IPS-15b (cell line): ENCODE results near the gene ZFP92.

Experiments used
- H3K27me3 ChIP-seq: one replicate; pipeline ENCODE4 v1.6.1; 2013; ENCODE audit warnings: low read length; ENCODE audit not compliant: control insufficient read depth, insufficient read depth
- H3K36me3 ChIP-seq: one replicate; pipeline ENCODE4 v1.6.1; 2013; ENCODE audit warnings: low read length; ENCODE audit not compliant: control insufficient read depth, insufficient read depth
- H3K4me1 ChIP-seq: one replicate; pipeline ENCODE4 v1.6.1; 2013; ENCODE audit warnings: mild to moderate bottlenecking, low read length; ENCODE audit not compliant: control insufficient read depth, insufficient read depth
- H3K4me3 ChIP-seq: one replicate; pipeline ENCODE4 v1.5.1; 2013; ENCODE audit warnings: low read depth, low read length
- H3K9ac ChIP-seq: one replicate; pipeline ENCODE4 v1.6.1; 2013; ENCODE audit warnings: low read depth, mild to moderate bottlenecking, low read length
- H3K9me3 ChIP-seq: one replicate; pipeline ENCODE4 v1.6.1; 2013; ENCODE audit warnings: mild to moderate bottlenecking, low read length; ENCODE audit not compliant: control insufficient read depth, insufficient read depth

Gene ZFP92

DNA sequence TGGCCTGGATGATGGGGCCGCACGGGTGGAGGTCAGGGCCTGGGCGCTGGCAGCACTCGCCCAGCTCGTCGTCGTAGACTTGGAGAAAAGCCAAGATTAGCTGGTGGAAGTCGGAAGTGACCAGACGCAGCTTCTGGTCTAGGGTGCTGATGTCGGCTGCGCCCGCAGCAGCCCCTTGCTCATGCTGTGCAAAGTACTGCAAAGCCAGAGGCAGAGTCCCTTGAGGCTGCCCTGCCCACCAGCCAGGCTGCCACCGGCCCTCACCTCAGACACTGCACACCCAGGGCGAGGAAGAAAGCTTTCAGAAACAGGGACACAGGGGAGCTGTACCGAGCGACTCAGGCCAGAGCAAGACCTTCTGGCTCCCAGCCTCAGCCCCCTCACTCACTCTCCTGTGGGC lies 44.3 kb downstream of the ZFP92 start:
- Histone ChIP-seq H3K9ac (no peak overlapping the region), H3K4me3 (no peak overlapping the region), H3K36me3 (peaks cover 6% of the 10 kb centered on the region), H3K27me3 (no peaks in the 10 kb centered on the region), H3K4me1 (no peaks in the 10 kb centered on the region), H3K9me3 (no peaks in the 10 kb centered on the region)

DNA sequence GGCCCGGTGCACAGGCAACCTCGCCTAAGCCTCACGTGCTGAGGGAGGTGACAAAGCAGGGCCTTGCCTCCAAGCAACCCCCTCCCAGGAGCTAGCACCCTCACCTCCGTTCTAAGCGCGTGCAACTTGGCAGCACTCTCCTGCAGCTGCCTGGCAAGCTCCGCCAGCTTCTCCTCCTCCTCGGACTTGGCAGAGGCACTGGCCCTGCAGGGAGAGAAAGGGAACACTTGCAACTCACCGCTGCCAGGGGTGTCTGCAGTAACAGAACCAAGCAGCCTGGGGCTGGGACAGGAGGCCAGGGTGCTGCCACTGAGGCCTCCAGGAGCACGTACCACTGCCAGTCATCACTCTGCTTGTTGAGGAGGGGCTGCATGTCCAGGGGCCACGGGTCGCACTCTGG lies 44.9 kb downstream of the ZFP92 start:
- H3K27me3 ChIP-seq, result no peaks in the 10 kb centered on the region
- no peak overlapping the region for H3K4me3 ChIP-seq
- no peaks in the 10 kb centered on the region for H3K4me1 ChIP-seq
- H3K36me3 ChIP-seq, result peaks cover 6% of the 10 kb centered on the region
- no peaks in the 10 kb centered on the region for H3K9me3 ChIP-seq
- no peak overlapping the region for H3K9ac ChIP-seq

DNA sequence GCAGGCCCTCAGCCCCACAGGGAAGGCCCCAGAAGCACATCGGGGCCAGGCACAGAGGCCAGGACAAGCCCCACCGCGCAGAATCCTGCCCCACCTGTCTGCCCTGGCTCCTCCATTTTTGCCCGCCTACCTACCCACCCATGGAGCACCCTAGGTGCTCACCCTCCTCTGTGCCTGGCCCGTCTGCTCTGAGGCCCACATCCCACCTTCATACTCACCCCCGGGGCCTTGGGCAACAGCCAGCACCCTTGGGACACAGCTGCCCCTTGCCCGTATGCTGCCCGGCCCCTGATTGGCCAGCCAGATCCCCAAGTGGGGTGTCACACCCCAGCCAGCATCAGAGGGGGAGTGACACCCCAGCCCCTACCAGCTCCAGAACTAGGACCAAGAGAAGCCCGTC lies 45.4 kb downstream of the ZFP92 start:
- H3K27me3 ChIP-seq, result no peaks in the 10 kb centered on the region
- no peaks in the 10 kb centered on the region for H3K4me1 ChIP-seq
- peaks cover 6% of the 10 kb centered on the region for H3K36me3 ChIP-seq
- no peaks in the 10 kb centered on the region for H3K9me3 ChIP-seq
- H3K9ac ChIP-seq, result no peak overlapping the region
- no peak overlapping the region for H3K4me3 ChIP-seq

DNA sequence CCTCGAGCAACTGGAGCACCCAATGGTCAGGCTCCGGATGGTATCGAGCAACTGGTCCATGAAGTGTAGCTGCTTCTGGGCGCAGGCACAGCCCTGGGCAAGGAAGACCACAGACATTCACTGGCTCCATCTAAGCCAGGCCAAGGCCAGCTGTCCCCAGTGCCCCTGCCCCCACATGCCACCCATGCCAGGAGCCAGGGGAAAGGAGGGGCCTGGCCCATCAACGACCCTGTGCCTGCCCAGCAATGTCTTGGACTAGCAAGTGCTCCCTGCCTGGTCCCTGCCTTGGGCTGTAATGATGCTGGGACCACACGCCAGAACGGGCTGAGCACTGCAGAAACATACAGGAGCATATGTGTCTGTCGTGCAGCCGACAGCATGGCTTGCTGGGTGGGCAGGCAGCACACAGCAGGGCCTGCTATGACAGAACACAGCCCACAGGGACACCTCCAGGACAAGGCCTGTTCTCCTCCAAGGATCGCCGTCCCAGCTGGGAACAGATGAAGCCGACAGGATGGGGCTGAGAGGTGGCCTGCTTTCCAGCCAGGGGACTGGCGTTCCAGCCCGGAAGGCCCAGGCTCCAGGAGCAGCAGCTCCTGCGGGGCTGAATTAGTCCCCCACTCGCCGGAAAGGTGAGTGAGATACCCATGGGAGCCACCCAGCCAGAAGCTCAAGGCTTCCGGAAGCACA lies 46.0 kb downstream of the ZFP92 start:
- H3K9me3 ChIP-seq, result no peaks in the 10 kb centered on the region
- H3K36me3 ChIP-seq, result peaks cover 8% of the 10 kb centered on the region
- H3K9ac ChIP-seq, result no peak overlapping the region
- no peak overlapping the region for H3K4me3 ChIP-seq
- no peaks in the 10 kb centered on the region for H3K4me1 ChIP-seq
- no peaks in the 10 kb centered on the region for H3K27me3 ChIP-seq

DNA sequence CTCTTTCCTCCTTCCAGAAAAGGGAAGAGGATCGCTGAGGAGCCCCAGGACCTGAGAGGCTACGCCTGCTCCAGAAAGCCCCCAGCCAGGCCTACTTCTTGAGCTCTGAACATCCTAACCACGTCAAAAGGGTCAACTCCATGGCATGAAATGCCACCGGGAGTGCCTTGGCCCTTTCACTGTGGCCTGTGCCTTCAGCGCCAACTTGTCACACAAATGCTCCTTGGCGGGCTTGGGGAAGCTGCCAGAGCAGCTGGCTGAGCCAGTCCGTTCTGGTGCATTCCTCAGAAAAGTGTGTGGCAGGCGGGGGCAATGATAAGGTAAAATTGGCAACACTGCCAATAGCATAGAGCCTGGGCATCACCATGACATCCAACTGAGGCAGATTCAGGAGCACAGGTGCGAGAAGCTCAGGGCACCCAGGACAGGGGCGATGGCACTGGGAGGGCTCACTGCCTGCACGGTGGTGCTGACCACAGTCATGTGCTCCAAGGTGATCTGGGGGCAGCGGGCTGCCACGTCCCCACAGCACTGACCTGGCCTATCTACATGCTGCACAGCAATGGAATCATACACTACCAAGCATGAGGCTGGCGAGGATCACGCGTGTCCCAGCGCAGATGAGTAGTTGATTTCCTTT lies 46.7 kb downstream of the ZFP92 start:
- Histone ChIP-seq H3K9ac (no peak overlapping the region), H3K27me3 (no peaks in the 10 kb centered on the region), H3K9me3 (no peaks in the 10 kb centered on the region), H3K36me3 (peaks cover 13% of the 10 kb centered on the region), H3K4me1 (no peaks in the 10 kb centered on the region), H3K4me3 (no peak overlapping the region)

DNA sequence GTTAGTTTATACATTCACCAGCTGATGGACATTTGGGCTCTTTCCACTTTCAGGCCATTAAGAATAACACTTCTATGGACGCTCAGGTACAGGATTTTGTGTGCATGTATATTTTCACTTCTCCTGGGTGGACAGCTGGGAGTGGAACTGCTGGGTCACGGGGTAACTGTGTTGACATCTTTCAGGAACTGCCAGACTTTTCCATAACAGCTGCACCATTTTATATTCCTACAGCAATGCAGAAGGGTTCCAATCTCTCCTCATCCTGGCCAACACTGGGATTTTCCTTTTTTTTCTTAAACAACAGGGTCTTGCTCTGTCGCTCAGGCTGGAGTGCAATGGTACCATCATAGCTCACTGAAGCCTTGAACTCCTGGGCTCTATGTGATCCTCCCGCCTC lies 47.2 kb downstream of the ZFP92 start:
- Histone ChIP-seq H3K4me3 (no peak overlapping the region), H3K4me1 (no peaks in the 10 kb centered on the region), H3K9me3 (no peaks in the 10 kb centered on the region), H3K36me3 (peaks cover 17% of the 10 kb centered on the region), H3K27me3 (no peaks in the 10 kb centered on the region), H3K9ac (no peak overlapping the region)

DNA sequence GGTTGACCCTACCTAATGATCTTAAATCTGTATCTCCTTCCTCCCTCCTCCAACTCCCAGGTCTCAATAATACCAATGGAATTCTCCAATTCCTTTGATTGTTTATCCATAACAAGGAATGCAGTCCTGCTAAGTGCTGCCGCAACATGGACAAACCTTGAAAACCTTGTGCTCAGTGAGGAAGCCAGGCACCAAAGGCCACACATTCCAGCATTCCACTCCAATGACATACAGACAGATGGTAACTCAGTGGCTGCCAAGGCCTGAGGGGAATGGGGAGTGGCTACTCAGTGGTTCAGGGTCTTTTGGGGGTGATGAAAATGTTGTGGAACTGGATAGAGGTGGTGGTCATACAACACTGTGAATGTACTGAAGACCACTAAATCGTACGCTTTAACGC lies 48.7 kb downstream of the ZFP92 start:
- no peaks in the 10 kb centered on the region for H3K9me3 ChIP-seq
- no peak overlapping the region for H3K4me3 ChIP-seq
- H3K27me3 ChIP-seq, result no peaks in the 10 kb centered on the region
- H3K4me1 ChIP-seq, result no peaks in the 10 kb centered on the region
- no peak overlapping the region for H3K9ac ChIP-seq
- H3K36me3 ChIP-seq, result peaks cover 20% of the 10 kb centered on the region

DNA sequence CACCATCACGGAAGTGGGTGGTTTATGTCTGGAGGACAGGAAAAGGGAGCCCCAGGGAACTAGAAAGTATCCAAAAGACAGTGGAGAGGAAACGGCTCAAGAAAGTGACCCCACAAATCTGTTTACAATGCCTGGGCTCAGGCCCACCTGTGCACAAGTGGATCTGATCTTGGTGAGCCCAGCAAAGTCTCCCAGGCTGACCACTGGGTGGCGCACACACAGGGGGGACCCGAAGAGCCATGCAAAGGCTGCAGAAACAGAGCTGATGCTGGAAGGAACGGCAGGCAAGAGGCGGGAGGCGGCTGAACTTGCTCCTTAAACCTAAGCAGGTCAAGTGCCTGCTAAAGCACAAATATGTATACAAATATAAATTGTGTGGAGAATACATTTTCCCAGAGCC lies 49.6 kb downstream of the ZFP92 start:
- Histone ChIP-seq H3K9me3 (no peaks in the 10 kb centered on the region), H3K9ac (no peak overlapping the region), H3K27me3 (no peaks in the 10 kb centered on the region), H3K4me1 (no peaks in the 10 kb centered on the region), H3K4me3 (no peak overlapping the region), H3K36me3 (peaks cover 20% of the 10 kb centered on the region)
